ENCODE measurements around the gene NPB. TPM values are rescaled to one million over a fixed set of nuclear protein-coding genes. Genes with fewer than 3 reads are reported as not detected.
A peak's percentile ranks its signal among the peaks of the same experiment; 100 is the strongest.

The NPB gene
- total and polyA plus RNA-seq, 2 of the 8 experiments (the other 6 are each of a cell fraction or from before 2014, with no cell fraction given), result 1.5 to 2.5 TPM

DNA sequence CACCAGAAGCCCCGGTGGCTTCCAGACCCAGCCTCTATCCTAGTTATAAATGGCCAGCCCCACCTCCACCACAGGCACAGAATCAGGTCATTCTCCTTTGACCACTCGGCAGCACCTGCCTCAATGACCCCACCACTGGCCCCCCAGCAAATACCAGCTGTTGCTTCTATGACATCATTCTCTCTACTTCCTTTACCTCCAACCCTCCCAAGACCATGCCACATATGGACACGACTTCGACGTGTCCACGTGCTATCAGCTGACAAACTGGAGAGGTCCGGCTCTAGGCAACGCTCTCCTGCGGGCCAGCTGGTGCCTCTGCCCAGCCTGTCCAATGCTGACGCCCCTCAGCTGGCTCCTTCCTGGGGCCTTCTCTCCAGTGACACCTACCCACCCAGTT is 16.6 kb upstream of the NPB start:
- POLR2A ChIA-PET (ENCODE audit: partially characterized antibody), result interaction anchor here (1.1 to 12.3 kb wide), 11 partner anchors 7 to 177 kb away, joined by 3 to 151 read pairs (median 4); partner anchors contain the start of genes ARHGDIA, NPB and P4HB
- no peak overlapping the region for H2AK5ac ChIP-seq (ENCODE audit: low read depth, low read length)
- no peak for DNase-seq (ENCODE audit: low read depth in 1 of 2, low spot score in 2 of 2)

More for the DNA sequence above, 16.6 kb upstream of the NPB start:
- Histone ChIP-seq H2AFZ (ENCODE audit: low read length) (no peak overlapping the region), H2BK120ac (replicated peaks; ENCODE audit: low read depth, low read length) (no peak overlapping the region), H3K4me1 (replicated peaks in 1 of 4; ENCODE audit: control insufficient read depth in 3 of 4, insufficient read depth in 4 of 4, low read length in 3 of 4) (peaks cover 0 to 3% (median 1%) of the 10 kb centered on the region in 4 experiments; a peak in 5 of 7 replicates), H3K23ac (ENCODE audit: insufficient read length) (no peak overlapping the region), H3K36me3 (ENCODE audit: control insufficient read depth in 2 of 4, insufficient read depth in 4 of 4, low read length in 3 of 4) (peaks cover 34 to 66% (median 41%) of the 10 kb centered on the region in 4 experiments), H3K18ac (ENCODE audit: extremely low read depth, low read length) (no peak overlapping the region), H3K4ac (replicated peaks; ENCODE audit: insufficient read length, low read depth, low read length) (no peak overlapping the region), H3K4me3 (ENCODE audit: extremely low read depth in 1 of 4, insufficient read depth in 2 of 4, low read depth in 3 of 4, low read length in 4 of 4) (no peak overlapping the region), H4K20me1 (replicated peaks in 1 of 2; ENCODE audit: control insufficient read depth in 1 of 2, insufficient read depth in 2 of 2, low read length in 2 of 2) (peaks cover 19 to 25% of the 10 kb centered on the region in 2 experiments), H3K14ac (ENCODE audit: insufficient read length) (no peak overlapping the region), H2BK15ac (ENCODE audit: low read length) (no peak overlapping the region), H3K27me3 (replicated peaks in 1 of 4; ENCODE audit: control insufficient read depth in 3 of 4, extremely low read depth in 1 of 4, insufficient read depth in 3 of 4, low read length in 3 of 4) (no peaks in the 10 kb centered on the region), H2BK20ac (ENCODE audit: low read length) (no peak overlapping the region), H4K5ac (ENCODE audit: insufficient read length, low read depth, low read length) (no peak overlapping the region), H3K56ac (replicated peaks; ENCODE audit: insufficient read length, low read depth, low read length) (no peak overlapping the region), H2BK12ac (ENCODE audit: low read depth, low read length) (no peak overlapping the region), H3K79me2 (ENCODE audit: control insufficient read depth in 1 of 2, insufficient read depth in 2 of 2, low read length in 2 of 2) (peaks cover 4 to 29% of the 10 kb centered on the region in 2 experiments), H3K79me1 (ENCODE audit: low read depth, low read length) (peaks cover 15% of the 10 kb centered on the region), H4K91ac (replicated peaks; ENCODE audit: insufficient read length, low read length) (no peak overlapping the region), H3K4me2 (ENCODE audit: insufficient read depth in 1 of 2, low read depth in 2 of 2, low read length in 2 of 2) (no peak overlapping the region), H3K23me2 (ENCODE audit: low read depth, low read length) (peaks cover under 1% of the 10 kb centered on the region; the same call in 1 of the 2 replicates), H3K27ac (ENCODE audit: low read depth, low read length) (no peak overlapping the region), H4K8ac (ENCODE audit: extremely low read depth, insufficient read depth, low read length) (no peak overlapping the region), H3K9ac (replicated peaks in 1 of 4; ENCODE audit: extremely low read depth in 1 of 4, low read depth in 3 of 4, low read length in 3 of 4) (0 out of 7 replicates have a peak overlapping the region, but pooled peaks of 1 of the 4 experiments have one; percentile 11), H2BK5ac (ENCODE audit: low read depth, low read length) (no peak overlapping the region), H3K9me3 (ENCODE audit: insufficient read depth in 2 of 2, low read depth in 1 of 2, low read length in 1 of 2) (no peaks in the 10 kb centered on the region)
- FAIRE-seq, result no peak
- TF ChIP-seq CHD2 (IDR thresholded peaks at IDR 0.05; ENCODE audit: low read length), result no peak
- CTCF ChIA-PET (ENCODE audit: partially characterized antibody), result interaction anchor here (0.5 to 3.9 kb wide), 2 partner anchors 16 to 44 kb away, joined by 3 to 24 read pairs; partner anchors contain the start of gene ARHGDIA
- WGBS, 2 experiments (ENCODE audit: extremely low coverage in 1 of 2, insufficient coverage in 1 of 2, insufficient read length in 1 of 2, insufficient replicate concordance in 2 of 2, low coverage in 1 of 2, low lambda C conversion rate in 2 of 2, missing lambda C conversion rate in 1 of 2), result 96% methylated on average over 10 of the region's 10 CpGs; no CpG with 5 or more reads in 1 of the 2 experiments
